Measurements from ENCODE around the gene PIGC. TPM values are rescaled to one million over a fixed set of nuclear protein-coding genes. Genes with fewer than 3 reads are reported as not detected.
"Not testable (repeated sequence)": the region's sequence is repeated elsewhere in the genome, so short reads cannot be mapped to it uniquely, and the experiment has no call there.

PIGC gene
- total RNA-seq, 1 experiment from 2014 or later: 23.4 TPM

- peak; percentile 31 for DNase-seq (ENCODE audit: low read depth)
These were observed 23.0 kb upstream of the PIGC start for GRCh38 chr1:172466795-172467407.

GRCh38 chr1:172465617-172466016 lies 21.7 kb upstream of the PIGC start:
- no peak for DNase-seq (ENCODE audit: low read depth)

GRCh38 chr1:172460887-172461315 lies 17.0 kb upstream of the PIGC start:
- DNase-seq (ENCODE audit: low read depth): no peak

GRCh38 chr1:172460177-172460576 lies 16.3 kb upstream of the PIGC start:
- no peak for DNase-seq (ENCODE audit: low read depth)

GRCh38 chr1:172457479-172458130 lies 13.7 kb upstream of the PIGC start:
- DNase-seq (ENCODE audit: low read depth): no peak

GRCh38 chr1:172456344-172456769 lies 12.5 kb upstream of the PIGC start:
- DNase-seq (ENCODE audit: low read depth): no peak

GRCh38 chr1:172455451-172455850 lies 11.6 kb upstream of the PIGC start:
- DNase-seq (ENCODE audit: low read depth): no peak

GRCh38 chr1:172453607-172454006 lies 9.7 kb upstream of the PIGC start:
- DNase-seq (ENCODE audit: low read depth): no peak

GRCh38 chr1:172453153-172453545 lies 9.3 kb upstream of the PIGC start:
- no peak for DNase-seq (ENCODE audit: low read depth)

GRCh38 chr1:172452536-172453152 lies 8.8 kb upstream of the PIGC start:
- no peak for DNase-seq (ENCODE audit: low read depth)

GRCh38 chr1:172451002-172451443 lies 7.2 kb upstream of the PIGC start:
- peak; percentile 75 for DNase-seq (ENCODE audit: low read depth)

GRCh38 chr1:172450524-172450885 lies 6.6 kb upstream of the PIGC start:
- peak; percentile 6 for DNase-seq (ENCODE audit: low read depth)

- peak; percentile 68 for DNase-seq (ENCODE audit: low read depth)
These were observed 6.0 kb upstream of the PIGC start for GRCh38 chr1:172449585-172450523.

GRCh38 chr1:172448995-172449584 lies 5.2 kb upstream of the PIGC start:
- peak; percentile 47 for DNase-seq (ENCODE audit: low read depth)

- no peak for DNase-seq (ENCODE audit: low read depth)
These were observed 3.8 kb upstream of the PIGC start for GRCh38 chr1:172447641-172448040.

- no peak for DNase-seq (ENCODE audit: low read depth)
These were observed 2.7 kb upstream of the PIGC start for GRCh38 chr1:172446547-172446946.

GRCh38 chr1:172442843-172443565 lies 865 bp downstream of the PIGC start:
- no peak for DNase-seq (ENCODE audit: low read depth)

- DNase-seq (ENCODE audit: low read depth): no peak
These were observed 1.5 kb downstream of the PIGC start for GRCh38 chr1:172442404-172442803.

- not testable (repeated sequence) for DNase-seq (ENCODE audit: low read depth)
These were observed 6.7 kb downstream of the PIGC start for GRCh38 chr1:172437183-172437582.

GRCh38 chr1:172431721-172432192 lies 12.1 kb downstream of the PIGC start:
- no peak for DNase-seq (ENCODE audit: low read depth)

- DNase-seq (ENCODE audit: low read depth): no peak
These were observed 12.7 kb downstream of the PIGC start for GRCh38 chr1:172431204-172431603.

Data from Daoy (cell line).